ENCODE measurements around the gene EDIL3. TPM values are rescaled to one million over a fixed set of nuclear protein-coding genes. Genes with fewer than 3 reads are reported as not detected.

The EDIL3 gene
- total and polyA plus RNA-seq, 2 donors from 2014 or later: 5.2 to 32.8 TPM

DNA sequence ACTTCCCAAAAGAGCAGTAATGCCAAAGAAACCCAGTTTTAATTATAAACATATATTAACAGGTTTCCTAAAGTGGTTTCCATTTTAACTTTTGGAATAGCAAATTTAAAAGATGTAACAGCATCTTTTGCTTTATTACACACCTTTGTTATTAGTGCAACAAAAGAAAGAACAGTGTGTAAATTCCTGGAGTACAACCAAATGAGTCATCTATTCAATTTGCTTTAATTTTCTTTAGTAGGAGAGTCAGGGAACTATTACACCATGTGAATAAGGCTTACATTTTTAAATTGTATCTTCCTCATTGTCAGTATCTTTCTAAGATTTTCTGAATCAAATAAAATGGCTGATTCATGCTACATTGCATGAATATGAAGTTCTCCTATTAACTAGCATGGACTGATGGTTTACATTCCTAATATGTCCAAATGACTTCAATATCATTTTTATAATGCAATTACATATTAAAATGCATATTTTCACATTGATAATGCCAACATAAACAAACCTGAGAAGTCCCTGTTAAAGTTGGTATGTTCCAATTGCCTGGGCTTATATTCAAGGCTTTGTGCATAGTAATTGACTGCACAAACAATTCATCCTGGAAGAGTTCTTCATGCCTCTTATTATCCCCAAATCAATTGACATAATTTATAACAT lies 22.5 kb downstream of the EDIL3 start:
- DNase-seq (no peak), FAIRE-seq (no peak)
- H3K36me3 ChIP-seq (ENCODE audit: control insufficient read depth in 2 of 3, insufficient read depth in 3 of 3, low read length in 3 of 3): no peaks in the 10 kb centered on the region
- H3K27me3 ChIP-seq (ENCODE audit: control insufficient read depth, insufficient read depth, low read length): no peaks in the 10 kb centered on the region
- H3K4me3 ChIP-seq (ENCODE audit: low read length in 3 of 3): no peak overlapping the region
- no peak overlapping the region for H3K9ac ChIP-seq (ENCODE audit: low read length in 3 of 3)
- H3K4me1 ChIP-seq (ENCODE audit: control insufficient read depth in 2 of 3, insufficient read depth in 2 of 3, low read depth in 1 of 3, low read length in 3 of 3): no peaks in the 10 kb centered on the region
- H3K9me3 ChIP-seq (ENCODE audit: control insufficient read depth in 2 of 3, insufficient read depth in 1 of 3, low read length in 3 of 3): no peaks in the 10 kb centered on the region
- TF ChIP-seq, protein P1, sequence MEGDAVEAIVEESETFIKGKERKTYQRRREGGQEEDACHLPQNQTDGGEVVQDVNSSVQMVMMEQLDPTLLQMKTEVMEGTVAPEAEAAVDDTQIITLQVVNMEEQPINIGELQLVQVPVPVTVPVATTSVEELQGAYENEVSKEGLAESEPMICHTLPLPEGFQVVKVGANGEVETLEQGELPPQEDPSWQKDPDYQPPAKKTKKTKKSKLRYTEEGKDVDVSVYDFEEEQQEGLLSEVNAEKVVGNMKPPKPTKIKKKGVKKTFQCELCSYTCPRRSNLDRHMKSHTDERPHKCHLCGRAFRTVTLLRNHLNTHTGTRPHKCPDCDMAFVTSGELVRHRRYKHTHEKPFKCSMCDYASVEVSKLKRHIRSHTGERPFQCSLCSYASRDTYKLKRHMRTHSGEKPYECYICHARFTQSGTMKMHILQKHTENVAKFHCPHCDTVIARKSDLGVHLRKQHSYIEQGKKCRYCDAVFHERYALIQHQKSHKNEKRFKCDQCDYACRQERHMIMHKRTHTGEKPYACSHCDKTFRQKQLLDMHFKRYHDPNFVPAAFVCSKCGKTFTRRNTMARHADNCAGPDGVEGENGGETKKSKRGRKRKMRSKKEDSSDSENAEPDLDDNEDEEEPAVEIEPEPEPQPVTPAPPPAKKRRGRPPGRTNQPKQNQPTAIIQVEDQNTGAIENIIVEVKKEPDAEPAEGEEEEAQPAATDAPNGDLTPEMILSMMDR (IDR thresholded peaks at IDR 0.05; ENCODE audit: borderline replicate concordance, extremely low read depth, insufficient read depth): no peak
- H3K27ac ChIP-seq (ENCODE audit: low read depth in 2 of 2, low read length in 2 of 2): no peak overlapping the region
- intact Hi-C loops (cut with DNase I): no loop called here

DNA sequence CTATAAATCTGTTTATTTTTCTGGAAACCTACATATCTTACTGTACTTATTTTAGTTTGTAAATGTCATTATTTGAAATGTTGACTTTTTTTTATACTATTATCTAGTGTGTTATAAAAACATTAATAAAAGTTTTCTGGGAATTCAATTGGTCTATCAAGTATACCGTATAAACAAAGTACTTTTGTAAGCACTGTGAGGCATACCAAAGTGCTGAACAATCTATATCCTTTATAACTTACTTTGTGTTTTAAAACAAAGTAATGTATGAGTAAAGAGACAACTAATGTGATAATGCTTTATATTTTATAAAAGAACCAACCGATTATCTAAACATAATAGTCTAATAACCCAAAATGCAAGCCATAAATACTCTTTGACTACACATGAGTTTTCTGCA lies 23.1 kb downstream of the EDIL3 start:
- Histone ChIP-seq H3K4me3 (ENCODE audit: low read length in 3 of 3) (no peak overlapping the region), H3K27ac (ENCODE audit: low read depth in 2 of 2, low read length in 2 of 2) (no peak overlapping the region), H3K27me3 (ENCODE audit: control insufficient read depth, insufficient read depth, low read length) (no peaks in the 10 kb centered on the region), H3K9me3 (ENCODE audit: control insufficient read depth in 2 of 3, insufficient read depth in 1 of 3, low read length in 3 of 3) (no peaks in the 10 kb centered on the region), H3K9ac (ENCODE audit: low read length in 3 of 3) (no peak overlapping the region), H3K4me1 (ENCODE audit: control insufficient read depth in 2 of 3, insufficient read depth in 2 of 3, low read depth in 1 of 3, low read length in 3 of 3) (no peaks in the 10 kb centered on the region), H3K36me3 (ENCODE audit: control insufficient read depth in 2 of 3, insufficient read depth in 3 of 3, low read length in 3 of 3) (no peaks in the 10 kb centered on the region)
- DNase-seq (no peak), FAIRE-seq (peak; percentile 65)
- TF ChIP-seq, protein P1 (IDR thresholded peaks at IDR 0.05; ENCODE audit: borderline replicate concordance, extremely low read depth, insufficient read depth): no peak
- intact Hi-C loops (cut with DNase I): no loop called here

DNA sequence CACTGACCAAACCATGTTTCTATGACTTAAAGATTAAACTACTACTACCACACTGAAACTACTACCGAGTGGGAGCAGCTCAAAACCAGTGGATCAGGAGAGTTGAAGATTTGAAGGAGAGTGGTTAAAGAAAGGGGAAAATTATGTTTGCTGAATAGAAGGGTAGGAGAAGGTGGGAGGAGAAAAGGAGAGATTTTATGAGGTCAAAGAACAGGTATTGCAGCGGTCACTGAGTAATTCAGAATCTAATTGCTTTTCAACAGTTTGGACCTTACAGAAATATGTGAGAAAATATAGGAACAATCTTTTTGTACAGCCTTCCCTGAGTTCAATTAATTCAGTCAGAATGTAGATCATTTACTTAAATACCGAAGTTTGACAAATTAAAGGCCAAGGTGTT lies 24.6 kb downstream of the EDIL3 start:
- DNase-seq (no peak), FAIRE-seq (no peak)
- Histone ChIP-seq H3K27me3 (ENCODE audit: control insufficient read depth, insufficient read depth, low read length) (no peaks in the 10 kb centered on the region), H3K4me1 (ENCODE audit: control insufficient read depth in 2 of 3, insufficient read depth in 2 of 3, low read depth in 1 of 3, low read length in 3 of 3) (no peaks in the 10 kb centered on the region), H3K9me3 (ENCODE audit: control insufficient read depth in 2 of 3, insufficient read depth in 1 of 3, low read length in 3 of 3) (no peaks in the 10 kb centered on the region), H3K9ac (ENCODE audit: low read length in 3 of 3) (no peak overlapping the region), H3K27ac (ENCODE audit: low read depth in 2 of 2, low read length in 2 of 2) (no peak overlapping the region), H3K4me3 (ENCODE audit: low read length in 3 of 3) (no peak overlapping the region), H3K36me3 (ENCODE audit: control insufficient read depth in 2 of 3, insufficient read depth in 3 of 3, low read length in 3 of 3) (no peaks in the 10 kb centered on the region)
- TF ChIP-seq, protein P1 (IDR thresholded peaks at IDR 0.05; ENCODE audit: borderline replicate concordance, extremely low read depth, insufficient read depth): no peak
- intact Hi-C loops (cut with DNase I): no loop called here

DNA sequence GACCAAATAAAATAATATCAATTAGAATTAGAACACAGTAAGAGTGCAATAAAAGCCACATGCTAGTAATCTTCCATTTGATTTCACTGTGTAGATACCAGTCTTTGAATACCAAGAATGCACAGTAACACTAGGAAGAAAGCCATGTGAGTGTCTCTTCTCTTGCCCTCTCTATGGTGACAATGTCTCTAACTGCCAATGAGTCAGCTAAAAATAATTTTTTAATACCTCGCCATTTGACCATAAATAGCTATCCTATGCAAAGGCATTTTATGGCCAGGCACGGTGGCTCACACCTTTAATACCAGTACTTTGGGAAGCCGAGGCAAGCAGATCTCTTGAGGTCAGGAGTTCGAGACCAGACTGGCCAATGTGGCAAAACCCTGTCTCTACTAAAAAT lies 30.6 kb downstream of the EDIL3 start:
- no peaks in the 10 kb centered on the region for H3K27me3 ChIP-seq (ENCODE audit: control insufficient read depth, insufficient read depth, low read length)
- no peak for DNase-seq
- no peak overlapping the region for H3K4me3 ChIP-seq (ENCODE audit: low read length in 3 of 3)
- intact Hi-C loops (cut with DNase I): no loop called here
- TF ChIP-seq, protein P1 (IDR thresholded peaks at IDR 0.05; ENCODE audit: borderline replicate concordance, extremely low read depth, insufficient read depth): no peak
- no peak for FAIRE-seq
- H3K9ac ChIP-seq (ENCODE audit: low read length in 3 of 3): no peak overlapping the region
- H3K36me3 ChIP-seq (ENCODE audit: control insufficient read depth in 2 of 3, insufficient read depth in 3 of 3, low read length in 3 of 3): no peaks in the 10 kb centered on the region
- H3K27ac ChIP-seq (ENCODE audit: low read depth in 2 of 2, low read length in 2 of 2): no peak overlapping the region
- H3K4me1 ChIP-seq (ENCODE audit: control insufficient read depth in 2 of 3, insufficient read depth in 2 of 3, low read depth in 1 of 3, low read length in 3 of 3): no peaks in the 10 kb centered on the region
- no peaks in the 10 kb centered on the region for H3K9me3 ChIP-seq (ENCODE audit: control insufficient read depth in 2 of 3, insufficient read depth in 1 of 3, low read length in 3 of 3)

Data from kidney (tissue), 14 donors.